GF-D8 (cell line): ENCODE results near the gene COMT.

Source experiments
- DNase-seq: peaks from one replicate; lab custom pipeline; 2025; lab: John Stamatoyannopoulos, UW

Gene COMT

GRCh38 chr22:19957445-19957844, 15.9 kb downstream of the COMT start:
- DNase-seq, result no peak

- DNase-seq, result no peak
Measured at GRCh38 chr22:19958083-19959042, 16.8 kb downstream of the COMT start.

DNA sequence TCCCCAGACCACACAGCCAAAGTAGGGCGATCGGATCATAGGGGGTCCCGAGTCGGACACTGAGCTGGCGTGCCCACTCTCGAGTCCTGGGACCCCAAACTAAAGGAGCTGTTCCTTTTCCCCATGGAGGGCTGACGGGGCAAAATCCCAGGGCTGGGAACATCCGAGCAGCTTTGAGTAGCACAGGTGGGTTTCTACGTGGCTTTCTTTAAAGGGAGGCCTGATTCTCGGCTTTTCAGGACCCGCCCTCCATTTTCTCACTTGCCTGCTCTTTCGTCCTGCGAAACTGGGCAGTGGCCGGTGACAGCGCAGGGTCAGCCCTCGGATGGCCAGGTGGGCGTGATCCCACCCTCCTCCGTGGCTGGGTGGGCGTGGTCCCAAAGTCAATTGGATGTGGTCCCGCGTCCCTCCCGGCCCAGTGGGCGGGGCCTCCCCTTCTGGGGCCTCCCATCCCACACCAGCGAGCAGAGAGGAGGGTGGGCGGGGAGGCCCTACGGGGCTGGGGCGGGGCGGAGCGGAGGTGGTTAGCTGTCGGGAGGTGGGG, 17.5 kb downstream of the COMT start:
- no peak for DNase-seq

GRCh38 chr22:19959587-19960490, 18.3 kb downstream of the COMT start:
- DNase-seq, result no peak

DNA sequence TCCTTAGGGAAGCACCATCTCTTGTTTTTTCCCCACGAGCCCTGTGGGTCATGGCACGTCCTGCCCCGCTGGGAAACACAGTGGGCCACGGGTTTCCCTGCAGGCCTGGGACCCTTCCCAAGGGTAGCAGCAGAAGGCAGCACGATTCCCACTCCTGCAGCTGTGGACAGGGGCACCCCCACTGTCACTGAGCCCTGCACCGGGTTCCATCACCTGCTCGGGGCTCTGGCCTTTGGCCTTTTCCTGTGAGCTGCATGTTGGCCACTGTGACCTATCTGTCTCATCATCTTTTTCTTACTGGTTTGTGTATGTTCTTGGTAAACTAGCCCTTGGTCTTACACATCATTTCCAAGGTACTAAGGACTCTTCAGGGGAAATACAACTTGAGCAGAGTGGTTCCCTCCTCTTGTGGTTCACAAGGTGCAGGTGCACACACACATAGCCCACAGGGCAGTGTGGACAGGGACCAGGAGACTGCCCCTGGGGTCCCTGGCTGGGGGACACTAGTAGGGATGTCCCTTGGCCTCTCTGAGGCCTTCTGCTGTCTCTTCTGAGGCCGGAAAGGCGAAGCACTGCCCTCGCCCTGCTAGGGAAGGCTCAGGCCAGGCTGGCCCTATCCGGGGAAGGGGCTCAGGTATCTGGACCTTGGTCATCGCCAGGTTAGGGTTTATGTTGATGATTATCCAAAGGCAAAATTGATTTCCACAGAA, 19.1 kb downstream of the COMT start:
- no peak for DNase-seq

DNA sequence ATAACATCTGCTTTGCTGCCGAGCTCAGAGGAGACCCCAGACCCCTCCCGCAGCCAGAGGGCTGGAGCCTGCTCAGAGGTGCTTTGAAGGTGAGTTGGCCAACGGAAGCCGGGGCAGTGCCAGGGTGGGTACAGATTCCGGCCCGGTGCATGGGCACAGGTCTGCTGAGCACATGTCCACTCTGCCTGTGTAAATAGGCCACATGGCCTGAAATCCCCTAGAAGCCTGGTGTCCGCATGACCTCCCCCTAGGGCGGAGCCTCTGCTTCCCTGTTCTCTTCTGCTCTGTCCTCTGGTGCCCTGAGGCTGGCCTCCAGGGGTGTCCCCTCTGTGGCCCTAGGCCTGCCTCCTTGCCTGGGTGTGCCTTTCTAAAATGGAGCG, 19.6 kb downstream of the COMT start:
- no peak for DNase-seq

GRCh38 chr22:19961868-19962245, 20.3 kb downstream of the COMT start:
- no peak for DNase-seq

- DNase-seq, result no peak
Measured at GRCh38 chr22:19962246-19962908, 20.8 kb downstream of the COMT start.

DNA sequence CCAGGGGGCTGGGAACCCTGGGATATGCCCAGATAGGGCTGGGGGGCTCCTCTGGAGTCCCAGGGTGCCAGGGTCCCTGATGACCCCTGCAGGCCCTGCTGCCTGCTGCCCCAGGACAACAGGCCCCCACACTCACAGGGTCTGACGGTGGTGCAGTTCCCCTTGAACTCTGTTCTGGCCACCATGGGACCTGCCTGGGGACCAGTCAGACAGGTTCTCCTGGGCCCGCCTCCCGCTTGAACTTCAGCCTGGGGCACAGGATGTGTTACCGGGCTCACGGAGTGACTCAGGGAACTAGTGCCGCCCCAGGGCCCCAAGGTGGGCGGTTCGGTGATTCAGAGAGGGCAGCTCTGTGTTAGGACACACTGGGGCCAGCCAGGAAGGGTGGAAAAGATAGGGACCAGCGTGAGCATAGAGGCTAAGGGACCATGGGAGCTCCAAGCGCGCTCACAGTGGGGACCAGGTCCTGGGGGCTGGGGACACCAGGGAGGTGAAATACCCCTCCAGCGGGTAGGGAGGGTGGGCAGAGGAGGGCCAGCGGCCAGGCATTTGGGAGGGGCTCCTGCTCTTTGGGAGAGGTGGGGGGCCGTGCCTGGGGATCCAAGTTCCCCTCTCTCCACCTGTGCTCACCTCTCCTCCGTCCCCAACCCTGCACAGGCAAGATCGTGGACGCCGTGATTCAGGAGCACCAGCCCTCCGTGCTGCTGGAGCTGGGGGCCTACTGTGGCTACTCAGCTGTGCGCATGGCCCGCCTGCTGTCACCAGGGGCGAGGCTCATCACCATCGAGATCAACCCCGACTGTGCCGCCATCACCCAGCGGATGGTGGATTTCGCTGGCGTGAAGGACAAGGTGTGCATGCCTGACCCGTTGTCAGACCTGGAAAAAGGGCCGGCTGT, 21.6 kb downstream of the COMT start:
- DNase-seq, result no peak

DNA sequence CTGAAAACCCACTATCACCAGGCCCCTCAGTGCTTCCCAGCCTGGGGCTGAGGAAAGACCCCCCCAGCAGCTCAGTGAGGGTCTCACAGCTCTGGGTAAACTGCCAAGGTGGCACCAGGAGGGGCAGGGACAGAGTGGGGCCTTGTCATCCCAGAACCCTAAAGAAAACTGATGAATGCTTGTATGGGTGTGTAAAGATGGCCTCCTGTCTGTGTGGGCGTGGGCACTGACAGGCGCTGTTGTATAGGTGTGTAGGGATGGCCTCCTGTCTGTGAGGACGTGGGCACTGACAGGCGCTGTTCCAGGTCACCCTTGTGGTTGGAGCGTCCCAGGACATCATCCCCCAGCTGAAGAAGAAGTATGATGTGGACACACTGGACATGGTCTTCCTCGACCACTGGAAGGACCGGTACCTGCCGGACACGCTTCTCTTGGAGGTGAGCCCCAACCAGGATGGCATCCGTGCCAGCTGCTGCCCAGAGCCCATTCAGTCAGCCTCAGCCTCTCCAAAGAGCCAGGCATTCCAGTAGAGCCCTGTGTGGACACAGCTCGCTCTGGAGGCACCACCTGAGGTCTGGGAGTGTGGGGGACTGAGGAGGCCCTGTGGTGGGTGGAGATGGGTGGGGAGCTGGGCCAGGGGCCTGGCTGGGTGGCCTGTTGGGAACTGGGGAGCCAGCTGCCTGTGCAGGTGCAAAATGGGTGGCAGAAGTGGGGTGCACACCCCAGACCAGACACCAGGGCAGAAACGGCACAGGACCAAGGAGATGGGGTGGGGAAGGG, 22.5 kb downstream of the COMT start:
- no peak for DNase-seq

GRCh38 chr22:19964701-19965386, 23.3 kb downstream of the COMT start:
- no peak for DNase-seq

DNA sequence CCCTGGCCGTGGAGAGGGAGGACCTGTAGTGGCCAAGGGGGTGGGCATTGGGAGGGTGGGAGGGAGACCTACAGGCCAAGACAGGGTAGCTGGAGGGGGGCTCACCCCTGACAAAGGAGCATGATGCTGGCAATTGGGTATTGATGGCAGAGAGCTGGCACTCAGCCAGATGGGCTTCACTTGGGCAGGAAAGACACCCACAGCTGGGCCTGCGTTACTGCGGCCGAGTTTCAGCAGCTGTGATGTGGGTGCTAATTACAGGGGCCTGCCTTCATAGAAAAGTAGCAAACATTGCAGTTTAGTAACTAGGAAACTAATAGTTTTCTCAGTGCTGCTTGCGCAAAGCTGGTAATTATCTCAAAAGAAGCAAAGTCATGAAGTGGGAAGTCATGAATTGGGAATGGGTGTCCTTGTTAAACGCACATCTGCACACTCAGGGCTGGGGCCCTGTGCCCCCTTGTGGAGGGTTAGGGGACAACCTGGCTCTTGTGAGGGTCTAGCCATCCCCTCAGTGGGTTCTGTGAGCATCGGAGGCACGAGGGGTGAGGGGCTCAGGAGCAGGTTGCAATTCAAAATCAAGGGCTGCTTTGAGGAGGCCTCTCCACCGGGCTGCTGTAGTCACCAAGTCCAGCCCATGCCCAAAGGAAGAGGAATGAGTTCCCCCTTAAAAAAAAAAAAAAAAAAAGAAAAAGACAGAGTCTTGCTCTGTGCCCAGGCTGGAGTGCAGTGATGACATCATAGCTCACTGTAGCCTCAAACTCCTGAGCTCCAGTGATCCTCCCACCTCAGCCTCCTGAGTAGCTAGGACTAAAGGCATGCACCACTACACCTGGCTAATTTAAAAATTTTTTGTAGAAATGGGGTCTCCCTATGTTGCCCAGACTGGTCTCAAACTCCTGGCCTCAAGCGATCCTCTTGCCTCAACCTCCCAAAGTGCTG, 24.5 kb downstream of the COMT start:
- DNase-seq, result peak; percentile 37

DNA sequence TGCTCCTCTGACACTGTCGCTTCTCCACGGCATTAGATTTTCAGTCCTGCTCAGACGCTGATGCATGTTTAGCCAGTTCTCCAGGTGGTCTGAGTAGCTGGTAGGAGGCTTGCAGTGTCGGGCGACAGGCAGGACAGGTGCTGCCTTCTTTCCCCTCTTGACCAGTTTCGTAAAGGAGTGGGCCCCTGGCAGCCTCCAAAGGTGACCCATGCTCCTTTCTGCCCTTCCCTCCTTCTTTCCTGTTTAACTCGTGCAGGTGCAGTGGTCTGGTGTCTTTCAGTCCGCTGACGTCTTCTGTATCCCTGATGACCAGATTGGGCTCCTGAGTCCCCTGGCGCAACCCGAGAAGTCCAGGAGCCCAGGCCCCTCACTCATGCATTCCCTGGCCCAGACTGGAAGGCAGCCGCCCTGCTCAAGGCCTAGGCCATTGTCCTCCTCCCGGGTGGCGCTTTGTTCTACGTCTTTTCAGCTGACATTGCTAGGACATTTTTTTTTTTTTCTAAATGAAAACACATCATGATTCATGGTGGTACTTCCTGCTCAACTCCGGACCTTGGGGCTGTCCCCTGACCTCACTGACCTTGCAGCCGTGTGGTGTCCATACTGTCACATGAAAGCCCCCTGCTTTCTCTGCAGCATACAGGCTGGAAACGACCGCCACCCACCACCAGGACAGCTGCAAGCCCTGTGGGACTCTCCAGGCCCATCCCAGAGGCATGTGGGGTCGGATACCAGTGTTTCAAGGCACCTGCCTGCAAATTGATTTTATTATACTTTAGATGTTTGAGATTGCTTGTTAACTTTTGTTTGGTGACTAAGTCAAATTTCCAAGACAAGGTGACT, 25.6 kb downstream of the COMT start:
- no peak for DNase-seq

DNA sequence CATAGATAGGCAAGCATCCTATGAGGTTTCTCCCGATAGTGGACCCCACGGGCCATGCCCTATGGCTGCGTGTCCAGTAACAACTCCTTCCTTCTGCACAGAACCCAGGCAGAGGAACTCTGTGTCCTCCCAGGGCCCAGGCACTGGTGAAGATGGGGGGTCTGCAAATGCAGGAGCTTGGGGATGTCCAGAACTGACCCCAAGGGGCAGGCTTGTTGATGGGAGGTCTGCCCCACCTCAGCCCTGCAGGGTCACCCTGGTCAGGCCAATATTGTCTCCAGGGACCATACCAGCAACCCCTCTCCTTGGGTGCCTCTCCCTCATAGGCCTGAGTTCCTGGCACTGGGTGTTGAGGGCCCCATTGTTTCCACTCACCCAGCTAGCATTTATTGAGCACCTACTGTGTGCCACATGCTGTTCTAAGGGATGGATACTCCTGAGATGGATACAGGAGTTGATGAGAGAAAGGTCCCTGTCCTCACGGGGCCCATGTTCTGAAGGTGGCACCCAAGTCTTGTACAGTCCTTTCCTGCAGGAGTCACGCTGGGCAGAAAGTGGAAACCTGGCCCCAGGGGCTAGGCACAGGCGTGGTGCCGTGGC, 26.4 kb downstream of the COMT start:
- no peak for DNase-seq

DNA sequence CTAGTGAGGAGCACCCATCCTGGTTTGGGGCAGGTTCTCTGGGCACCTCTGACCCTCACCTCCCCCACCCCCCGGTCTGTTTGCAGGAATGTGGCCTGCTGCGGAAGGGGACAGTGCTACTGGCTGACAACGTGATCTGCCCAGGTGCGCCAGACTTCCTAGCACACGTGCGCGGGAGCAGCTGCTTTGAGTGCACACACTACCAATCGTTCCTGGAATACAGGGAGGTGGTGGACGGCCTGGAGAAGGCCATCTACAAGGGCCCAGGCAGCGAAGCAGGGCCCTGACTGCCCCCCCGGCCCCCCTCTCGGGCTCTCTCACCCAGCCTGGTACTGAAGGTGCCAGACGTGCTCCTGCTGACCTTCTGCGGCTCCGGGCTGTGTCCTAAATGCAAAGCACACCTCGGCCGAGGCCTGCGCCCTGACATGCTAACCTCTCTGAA, 26.9 kb downstream of the COMT start:
- no peak for DNase-seq

DNA sequence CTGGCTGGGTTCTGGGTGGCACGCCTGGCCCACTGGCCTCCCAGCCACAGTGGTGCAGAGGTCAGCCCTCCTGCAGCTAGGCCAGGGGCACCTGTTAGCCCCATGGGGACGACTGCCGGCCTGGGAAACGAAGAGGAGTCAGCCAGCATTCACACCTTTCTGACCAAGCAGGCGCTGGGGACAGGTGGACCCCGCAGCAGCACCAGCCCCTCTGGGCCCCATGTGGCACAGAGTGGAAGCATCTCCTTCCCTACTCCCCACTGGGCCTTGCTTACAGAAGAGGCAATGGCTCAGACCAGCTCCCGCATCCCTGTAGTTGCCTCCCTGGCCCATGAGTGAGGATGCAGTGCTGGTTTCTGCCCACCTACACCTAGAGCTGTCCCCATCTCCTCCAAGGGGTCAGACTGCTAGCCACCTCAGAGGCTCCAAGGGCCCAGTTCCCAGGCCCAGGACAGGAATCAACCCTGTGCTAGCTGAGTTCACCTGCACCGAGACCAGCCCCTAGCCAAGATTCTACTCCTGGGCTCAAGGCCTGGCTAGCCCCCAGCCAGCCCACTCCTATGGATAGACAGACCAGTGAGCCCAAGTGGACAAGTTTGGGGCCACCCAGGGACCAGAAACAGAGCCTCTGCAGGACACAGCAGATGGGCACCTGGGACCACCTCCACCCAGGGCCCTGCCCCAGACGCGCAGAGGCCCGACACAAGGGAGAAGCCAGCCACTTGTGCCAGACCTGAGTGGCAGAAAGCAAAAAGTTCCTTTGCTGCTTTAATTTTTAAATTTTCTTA, 27.8 kb downstream of the COMT start:
- no peak for DNase-seq
